Measurements from ENCODE around the gene SPATA31D1. TPM values are rescaled to one million over a fixed set of nuclear protein-coding genes. Genes with fewer than 3 reads are reported as not detected.
"Not testable (repeated sequence)": the region's sequence is repeated elsewhere in the genome, so short reads cannot be mapped to it uniquely, and the experiment has no call there.

SPATA31D1 gene
- total RNA-seq, result not detected

GRCh38 chr9:81988472-81988871, at the start of gene SPATA31D1:
Gene SPATA31D1, plus strand, starts transcription at chr9:81988772. Its CDS starts 47 bp downstream, at chr9:81988819.
- DNase-seq, result not testable (repeated sequence)

GRCh38 chr9:81943393-81943792, 45.2 kb upstream of the SPATA31D1 start, which contains the start of gene SPATA31D3:
Gene SPATA31D3, plus strand, starts transcription at chr9:81943500. Its CDS starts 86 bp downstream, at chr9:81943586.
- not testable (repeated sequence) for DNase-seq

- DNase-seq, result not testable (repeated sequence)
These were observed 39.9 kb upstream of the SPATA31D1 start for GRCh38 chr9:81948650-81949049.

- no peak for DNase-seq
These were observed 35.5 kb upstream of the SPATA31D1 start for GRCh38 chr9:81953096-81953495.

- DNase-seq, result no peak
These were observed 32.9 kb upstream of the SPATA31D1 start for GRCh38 chr9:81955625-81956024.

GRCh38 chr9:81964218-81965171, 24.1 kb upstream of the SPATA31D1 start:
- DNase-seq, result no peak

GRCh38 chr9:81968026-81968425, 20.5 kb upstream of the SPATA31D1 start:
- no peak for DNase-seq

GRCh38 chr9:81969971-81970370, 18.6 kb upstream of the SPATA31D1 start:
- no peak for DNase-seq

- DNase-seq, result no peak
These were observed 16.8 kb upstream of the SPATA31D1 start for GRCh38 chr9:81971727-81972126.

- no peak for DNase-seq
These were observed 13.8 kb upstream of the SPATA31D1 start for GRCh38 chr9:81974764-81975163.

GRCh38 chr9:81976351-81976750, 12.2 kb upstream of the SPATA31D1 start:
- no peak for DNase-seq

GRCh38 chr9:81979196-81979595, 9.4 kb upstream of the SPATA31D1 start:
- no peak for DNase-seq

- DNase-seq, result no peak
These were observed 8.0 kb upstream of the SPATA31D1 start for GRCh38 chr9:81980568-81980967.

GRCh38 chr9:81981883-81982282, 6.7 kb upstream of the SPATA31D1 start:
- DNase-seq, result no peak

GRCh38 chr9:81984928-81985327, 3.6 kb upstream of the SPATA31D1 start:
- no peak for DNase-seq

GRCh38 chr9:81986051-81986450, 2.5 kb upstream of the SPATA31D1 start:
- DNase-seq, result no peak

GRCh38 chr9:81989700-81990099, 1.1 kb downstream of the SPATA31D1 start:
- no peak for DNase-seq

GRCh38 chr9:81993656-81994055, 5.1 kb downstream of the SPATA31D1 start:
- DNase-seq, result no peak

- no peak for DNase-seq
These were observed 11.2 kb downstream of the SPATA31D1 start for GRCh38 chr9:81999806-82000205.

GRCh38 chr9:82010711-82011110, 22.1 kb downstream of the SPATA31D1 start:
- DNase-seq, result no peak

- no peak for DNase-seq
These were observed 22.6 kb downstream of the SPATA31D1 start for GRCh38 chr9:82011133-82011532.

- DNase-seq, result no peak
These were observed 23.7 kb downstream of the SPATA31D1 start for GRCh38 chr9:82012276-82012675.

- DNase-seq, result no peak
These were observed 31.8 kb downstream of the SPATA31D1 start for GRCh38 chr9:82020331-82020730.

- no peak for DNase-seq
These were observed 32.6 kb downstream of the SPATA31D1 start for GRCh38 chr9:82021198-82021597.
